Skin epidermis (tissue), 12 donors: Measurements from ENCODE around the gene PTPRN2.
"Not testable (repeated sequence)": the region's sequence is repeated elsewhere in the genome, so short reads cannot be mapped to it uniquely, and the experiment has no call there.

Experiments
- H3K27ac ChIP-seq, 21 experiments: fragments of 200-600 bp; sonication (generic) in 11 of 21; one replicate each; pipeline ENCODE4 v1.5.0; 2020; ENCODE audit warnings: mild to moderate bottlenecking in 3 of 21, inconsistent platforms in 2 of 21, moderate library complexity in 2 of 21
- H3K4me3 ChIP-seq, 7 experiments: fragments of 200-600 bp; sonication (generic) in 2 of 7; one replicate each; pipeline ENCODE4 v1.5.0; 2020; ENCODE audit warnings: inconsistent platforms in 2 of 7, mild to moderate bottlenecking in 2 of 7, moderate library complexity in 1 of 7

The PTPRN2 gene

DNA sequence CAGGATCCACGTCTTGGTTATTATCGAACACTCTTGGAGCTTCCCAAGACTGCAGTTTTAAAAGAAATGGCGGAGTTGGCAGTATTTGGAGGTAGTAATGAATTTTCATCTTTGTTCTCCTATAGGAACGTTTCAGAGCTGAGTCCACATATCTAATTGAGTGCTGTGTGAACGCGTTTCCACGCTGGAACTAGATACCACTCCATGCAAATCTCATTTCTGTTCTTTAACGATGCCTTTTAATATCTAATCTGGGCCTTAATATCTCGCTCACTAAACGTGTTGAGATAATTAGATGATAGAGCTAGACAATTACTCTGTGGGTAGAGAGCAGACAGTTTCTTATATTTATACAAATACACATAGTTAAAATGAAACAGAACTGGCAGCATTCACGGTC, 727.2 kb downstream of the PTPRN2 start:
- no peak overlapping the region for H3K27ac ChIP-seq

DNA sequence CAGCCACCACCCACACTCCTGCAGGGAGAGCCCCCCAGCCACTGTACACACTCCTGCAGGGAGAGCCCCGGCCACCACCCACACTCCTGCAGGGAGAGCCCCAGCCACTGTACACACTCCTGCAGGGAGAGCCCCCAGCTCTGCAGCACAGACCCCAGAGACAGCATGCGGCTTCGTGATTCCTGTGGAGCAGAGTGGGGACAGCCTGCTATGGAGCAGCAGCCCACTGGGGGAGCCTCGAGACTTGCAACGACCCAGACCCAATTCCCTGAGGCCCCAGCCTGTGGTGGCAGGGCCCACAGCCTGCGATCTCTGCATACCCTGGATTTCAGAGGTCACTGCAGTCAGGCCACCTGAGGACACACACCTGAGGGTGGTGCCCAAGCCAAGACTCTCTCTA, 727.7 kb downstream of the PTPRN2 start:
- no peak overlapping the region for H3K4me3 ChIP-seq
- H3K27ac ChIP-seq, result no peak overlapping the region

More for the DNA sequence above, 727.2 kb downstream of the PTPRN2 start:
- H3K4me3 ChIP-seq, result no peak overlapping the region

DNA sequence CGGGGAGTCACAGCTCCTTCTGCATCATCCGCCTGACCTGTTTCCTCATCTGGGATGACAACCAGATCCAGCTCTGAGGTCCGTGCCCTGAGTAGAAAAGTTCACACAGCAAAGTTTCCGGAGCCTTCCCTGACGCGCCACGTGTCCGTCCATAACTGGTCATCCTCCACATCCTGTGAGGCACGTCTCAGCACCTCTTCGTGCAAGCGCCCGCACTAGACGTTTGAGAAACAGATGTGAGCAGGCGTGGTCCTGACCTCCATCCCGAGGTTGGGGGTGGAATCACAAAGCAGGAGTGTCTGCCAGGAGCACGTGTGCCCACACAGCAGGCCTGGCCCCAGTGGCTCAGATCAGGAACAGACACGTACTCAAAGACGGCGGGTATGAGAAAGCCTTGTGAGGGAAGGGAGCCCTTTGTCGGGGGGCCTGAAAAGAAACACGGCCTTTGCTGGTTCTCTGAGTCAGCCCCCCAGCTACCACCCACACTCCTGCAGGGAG, 730.0 kb downstream of the PTPRN2 start:
- no peak overlapping the region for H3K4me3 ChIP-seq
- peak overlapping the region in 1 of 21 experiments; percentile 30 for H3K27ac ChIP-seq

DNA sequence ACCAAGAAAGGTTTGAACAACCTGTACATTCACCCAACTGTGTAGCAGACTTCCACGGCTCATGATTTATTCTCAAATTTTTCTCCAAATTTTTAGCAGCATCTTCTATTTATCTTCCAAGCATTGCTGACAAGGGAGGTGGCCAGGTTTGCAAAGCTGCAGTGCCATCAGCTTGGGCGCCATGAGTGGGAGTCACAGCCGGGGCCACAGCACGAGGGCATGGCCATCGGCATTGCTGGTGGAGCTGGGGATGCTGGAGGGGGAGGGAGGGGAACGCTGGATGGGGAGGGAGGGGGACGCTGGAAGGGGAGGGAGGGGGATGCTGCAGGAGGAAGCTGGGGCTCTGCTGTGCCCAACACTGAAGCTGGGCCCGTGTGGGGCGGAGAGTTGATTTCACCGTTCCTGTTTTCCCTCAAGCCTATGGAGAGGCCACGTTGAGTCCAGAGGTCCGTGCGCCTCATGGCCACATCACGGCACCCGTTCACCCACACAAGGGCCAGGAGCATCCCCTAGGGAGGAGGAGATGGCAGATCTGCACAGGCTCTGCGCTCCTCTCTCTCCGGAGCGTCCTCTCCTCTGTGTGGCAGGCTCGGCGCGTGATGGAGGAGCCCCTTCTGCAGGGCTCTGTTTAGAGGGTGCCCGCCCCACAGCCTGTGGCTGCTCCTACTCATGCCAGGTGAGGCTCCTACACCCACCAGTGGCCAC, 730.6 kb downstream of the PTPRN2 start:
- Histone ChIP-seq H3K27ac (peak overlapping the region in 1 of 21 experiments; percentile 30), H3K4me3 (no peak overlapping the region)

DNA sequence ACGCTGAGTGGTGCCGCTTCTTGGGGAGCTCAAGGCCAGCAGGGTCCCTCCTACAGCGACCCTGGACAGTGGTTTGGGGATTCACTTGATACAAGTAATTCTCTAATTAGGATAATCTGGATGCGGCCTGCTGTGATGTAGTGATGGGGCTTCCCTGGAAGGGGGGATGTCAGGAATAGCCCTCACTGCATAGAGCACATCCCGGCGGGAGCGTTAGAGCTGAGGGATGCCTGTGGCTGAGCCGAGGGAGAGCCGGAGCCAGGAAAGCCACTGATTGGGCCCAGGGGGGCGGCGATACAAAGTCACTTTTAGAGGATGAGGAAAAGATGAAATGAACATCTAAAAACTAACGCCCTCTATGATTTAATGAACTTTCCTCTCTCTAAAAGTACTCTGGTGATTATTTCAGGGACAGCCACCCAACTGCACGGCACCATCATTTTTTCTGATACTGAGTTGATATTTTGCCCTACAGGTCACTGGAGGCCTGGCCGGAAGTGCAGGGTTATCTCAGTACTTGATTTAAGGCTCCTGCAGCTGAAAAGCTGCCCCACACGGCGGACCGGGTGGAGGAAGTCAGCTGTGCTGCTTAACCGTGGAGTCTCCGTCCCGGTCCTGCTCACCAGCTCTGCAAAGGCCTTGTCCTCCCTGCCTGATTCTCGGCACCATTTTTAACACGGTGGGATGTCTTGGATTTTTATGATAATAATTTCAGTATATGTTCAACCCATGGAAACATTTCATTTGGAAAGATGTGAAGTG, 732.0 kb downstream of the PTPRN2 start:
- Histone ChIP-seq H3K27ac (no peak overlapping the region), H3K4me3 (no peak overlapping the region)

DNA sequence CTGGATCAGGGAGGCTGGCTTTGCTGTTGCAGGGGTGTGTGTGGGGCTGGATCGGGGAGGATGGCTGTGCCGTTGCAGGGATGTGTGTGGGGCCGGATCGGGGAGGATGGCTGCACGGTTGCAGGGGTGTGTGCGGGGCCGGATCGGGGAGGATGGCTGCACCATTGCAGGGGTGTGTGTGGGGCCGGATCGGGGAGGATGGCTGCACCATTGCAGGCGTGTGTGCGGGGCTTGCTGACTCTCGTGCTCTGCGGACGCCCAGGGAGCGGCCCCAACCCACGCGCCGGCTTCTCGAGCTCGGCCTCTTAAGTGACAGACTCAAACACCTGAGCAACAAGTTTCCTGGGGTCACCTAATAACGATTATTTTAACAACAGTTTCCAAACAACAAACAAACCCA, 732.6 kb downstream of the PTPRN2 start:
- H3K27ac ChIP-seq, result peak overlapping the region in 2 of 21 experiments; percentile 4 to 10
- H3K4me3 ChIP-seq, result no peak overlapping the region

DNA sequence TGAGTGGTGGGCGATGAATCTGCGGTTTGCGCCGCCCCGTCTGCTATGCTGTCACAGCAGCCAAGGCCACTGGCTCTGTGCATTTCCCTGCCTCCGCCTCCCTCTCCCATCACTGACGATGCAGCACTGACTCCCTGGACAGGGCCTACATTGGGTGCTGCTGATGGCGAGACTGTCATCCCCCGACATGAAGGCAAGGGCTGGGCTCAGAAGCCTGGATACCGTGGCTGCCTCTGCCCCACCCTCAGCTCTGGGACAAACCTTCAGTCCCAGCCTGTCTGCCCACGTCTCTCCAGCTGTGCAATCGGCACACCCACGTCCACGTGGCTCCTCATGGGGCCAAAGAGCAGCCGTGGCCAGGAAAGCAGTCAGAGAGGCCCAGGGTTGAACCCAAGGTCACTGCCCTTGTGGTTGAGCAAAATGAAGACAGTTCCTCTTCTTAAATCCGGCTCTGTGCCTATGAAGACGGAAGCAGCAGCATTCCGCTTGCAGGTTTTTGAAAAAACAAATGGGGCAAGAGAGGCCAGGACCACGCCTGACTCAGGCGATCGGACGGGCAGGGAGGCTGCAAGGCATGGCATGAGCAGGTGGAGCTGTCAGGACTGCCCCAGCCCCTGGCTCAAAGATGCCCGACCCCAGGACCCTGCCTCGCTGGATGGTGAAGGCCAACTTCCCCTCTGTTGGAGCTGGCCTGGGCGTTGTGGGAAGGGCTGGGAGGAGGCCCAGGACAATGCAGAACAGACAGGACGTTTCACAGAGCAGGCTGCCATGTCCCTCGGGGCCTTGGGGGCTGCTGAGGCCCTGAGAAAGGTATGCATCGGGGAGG, 733.3 kb downstream of the PTPRN2 start:
- peak overlapping the region in 2 of 21 experiments; percentile 10 to 29 for H3K27ac ChIP-seq
- H3K4me3 ChIP-seq, result no peak overlapping the region

DNA sequence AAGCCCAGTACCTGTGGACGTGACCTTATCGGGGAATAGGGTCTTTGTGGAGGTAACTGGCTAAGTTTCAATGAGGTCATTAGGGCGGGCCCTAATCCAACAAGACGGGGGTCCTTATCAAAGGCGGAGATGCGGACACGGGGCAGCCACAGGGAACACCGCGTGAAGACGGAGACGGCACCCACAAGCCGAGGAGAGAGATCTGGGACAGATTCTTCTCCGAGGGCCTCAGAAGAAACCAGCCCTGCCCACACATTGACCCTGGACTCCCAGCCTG, 733.9 kb downstream of the PTPRN2 start:
- Histone ChIP-seq H3K4me3 (no peak overlapping the region), H3K27ac (peak overlapping the region in 1 of 21 experiments; percentile 29)

DNA sequence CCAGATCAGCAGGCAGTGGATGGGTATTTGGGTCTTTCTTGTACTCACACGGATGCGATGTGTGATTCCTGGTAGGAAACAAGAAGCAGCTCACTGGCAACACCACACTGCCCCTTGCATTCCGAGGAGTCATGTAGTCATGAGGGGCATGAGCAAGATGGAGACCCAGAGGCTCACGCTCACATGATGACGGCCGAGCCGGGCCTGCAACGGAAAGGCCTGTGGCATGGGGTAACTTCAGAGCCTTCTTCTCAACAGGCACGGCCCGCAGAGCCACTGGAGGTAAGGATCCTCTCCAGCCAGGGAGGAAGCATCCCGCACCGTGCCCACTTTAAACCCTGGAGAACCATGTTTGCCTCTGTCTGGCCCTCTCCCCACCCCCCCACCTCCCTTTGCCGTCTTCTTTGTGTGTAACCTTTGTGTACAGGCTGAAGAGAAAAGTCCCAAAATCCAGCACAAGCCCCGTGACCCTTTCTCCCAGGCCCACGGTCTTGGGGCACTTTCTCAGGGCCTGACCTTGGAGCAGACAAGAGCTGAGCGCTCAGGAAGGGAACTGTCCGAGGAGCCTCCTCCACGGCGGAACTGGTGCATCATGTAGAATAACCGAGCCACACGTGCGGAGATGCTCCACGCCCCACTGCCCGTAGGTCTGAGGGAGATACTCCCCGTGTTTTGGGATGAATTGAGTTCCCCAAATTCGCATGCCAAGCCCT, 734.4 kb downstream of the PTPRN2 start:
- Histone ChIP-seq H3K27ac (peak overlapping the region in 1 of 21 experiments; percentile 29), H3K4me3 (no peak overlapping the region)

DNA sequence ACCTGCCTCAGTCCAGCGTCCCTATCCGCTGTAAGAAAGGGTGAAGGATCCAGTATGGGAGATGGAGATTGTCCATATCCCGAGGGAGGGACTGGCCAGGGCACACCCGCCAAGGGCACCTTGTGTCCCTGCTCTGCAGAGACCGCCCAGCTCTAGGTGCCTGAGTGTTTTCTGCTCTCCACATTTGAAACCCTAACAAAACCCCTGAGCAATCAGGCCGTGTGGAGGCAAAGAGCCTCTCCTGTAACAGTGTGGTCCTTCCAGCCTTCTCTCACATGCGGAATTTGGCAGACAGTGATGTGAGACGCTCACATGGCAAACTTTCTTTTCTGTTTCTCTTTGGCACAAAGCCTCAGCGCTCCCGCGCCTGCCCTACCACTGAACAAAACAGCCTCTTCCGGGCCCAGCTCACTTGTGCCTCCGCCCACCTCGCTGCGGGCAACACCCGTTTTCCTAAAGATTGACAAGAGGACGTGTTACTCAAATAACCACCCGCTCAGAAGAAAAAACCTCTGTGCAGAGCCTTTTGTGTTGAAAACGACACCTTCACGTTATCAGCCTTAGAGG, 736.0 kb downstream of the PTPRN2 start:
- H3K27ac ChIP-seq, result peak overlapping the region in 6 of 21 experiments; percentile 30 to 67 (median 49)
- H3K4me3 ChIP-seq, result peak overlapping the region in 1 of 7 experiments; percentile 12

DNA sequence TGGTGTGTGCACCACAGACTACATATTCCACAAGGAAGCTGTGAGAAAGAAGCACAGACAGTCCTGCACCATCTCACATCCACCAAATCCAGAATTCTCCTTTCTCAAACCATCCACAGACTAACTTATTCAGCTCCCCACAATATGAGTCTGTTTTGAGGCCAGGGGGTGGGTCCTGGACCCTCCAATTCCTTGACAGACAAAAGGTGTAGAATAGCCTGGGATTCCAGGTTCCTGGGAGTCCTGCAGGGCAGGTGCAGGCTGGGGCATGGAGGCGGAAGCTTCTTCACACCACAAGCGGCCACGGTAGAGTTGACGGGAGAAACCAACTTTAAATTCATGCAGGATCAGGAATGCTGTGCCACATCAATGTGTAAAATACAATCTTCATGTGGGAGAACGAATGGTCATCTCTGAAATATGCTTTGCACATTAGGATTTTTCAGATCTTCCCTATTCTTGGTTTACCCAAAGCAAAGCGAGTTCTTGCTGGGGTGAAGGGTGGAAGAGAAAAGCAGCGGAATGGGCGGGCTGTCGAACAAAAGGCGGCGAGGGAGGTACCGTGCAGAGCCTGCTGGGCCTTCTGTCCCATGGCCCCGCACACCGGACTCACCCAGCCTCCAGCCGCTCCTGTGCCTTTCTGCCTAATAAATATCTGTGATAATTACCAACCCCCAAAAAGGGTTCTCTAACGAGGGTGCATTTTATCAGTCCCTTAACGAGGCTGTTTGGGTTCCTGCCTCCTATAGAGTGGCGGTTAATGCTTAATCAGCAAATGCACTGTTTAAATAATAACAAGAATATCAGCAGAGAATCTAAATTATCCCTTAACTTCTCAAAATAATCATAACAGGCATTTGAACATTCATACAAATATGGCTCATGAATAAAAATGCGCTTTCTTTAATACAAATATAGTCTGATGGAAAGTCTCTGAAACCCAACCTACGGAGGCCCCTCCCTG, 736.9 kb downstream of the PTPRN2 start:
- Histone ChIP-seq H3K4me3 (no peak overlapping the region), H3K27ac (peak overlapping the region in 3 of 21 experiments; percentile 32 to 63 (median 58))

DNA sequence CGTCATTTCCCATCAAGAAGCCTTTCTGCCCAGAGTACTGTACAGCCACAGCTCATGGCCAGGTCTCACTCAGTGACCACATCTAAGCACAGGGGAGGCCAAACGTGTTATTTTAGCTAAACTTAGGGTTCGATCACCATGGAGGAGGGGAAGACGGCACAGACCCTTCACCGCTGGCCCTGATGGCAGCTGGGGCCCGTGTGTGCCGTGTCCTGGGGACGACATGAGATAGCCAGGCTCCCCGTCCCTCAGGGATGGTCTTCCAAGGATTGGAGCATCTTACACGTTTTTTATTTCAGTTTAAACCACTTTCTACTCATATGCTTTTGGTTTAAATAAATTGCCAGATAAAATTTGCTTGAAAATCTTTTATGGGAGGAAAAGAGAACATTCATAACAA, 737.9 kb downstream of the PTPRN2 start:
- H3K4me3 ChIP-seq, result no peak overlapping the region
- H3K27ac ChIP-seq, result no peak overlapping the region

DNA sequence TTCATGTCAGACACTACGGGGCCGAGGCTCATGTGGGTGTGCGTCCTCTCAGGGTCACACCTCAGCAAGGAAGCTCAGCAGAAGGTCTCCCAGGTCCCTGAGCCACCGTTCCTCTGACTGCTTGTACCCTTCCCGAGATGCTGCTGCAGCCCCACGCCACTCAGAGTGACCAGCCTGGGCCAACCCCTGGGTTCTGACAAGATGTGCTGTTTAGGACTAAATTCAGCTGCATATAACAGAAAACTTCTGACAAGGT, 738.4 kb downstream of the PTPRN2 start:
- no peak overlapping the region for H3K4me3 ChIP-seq

DNA sequence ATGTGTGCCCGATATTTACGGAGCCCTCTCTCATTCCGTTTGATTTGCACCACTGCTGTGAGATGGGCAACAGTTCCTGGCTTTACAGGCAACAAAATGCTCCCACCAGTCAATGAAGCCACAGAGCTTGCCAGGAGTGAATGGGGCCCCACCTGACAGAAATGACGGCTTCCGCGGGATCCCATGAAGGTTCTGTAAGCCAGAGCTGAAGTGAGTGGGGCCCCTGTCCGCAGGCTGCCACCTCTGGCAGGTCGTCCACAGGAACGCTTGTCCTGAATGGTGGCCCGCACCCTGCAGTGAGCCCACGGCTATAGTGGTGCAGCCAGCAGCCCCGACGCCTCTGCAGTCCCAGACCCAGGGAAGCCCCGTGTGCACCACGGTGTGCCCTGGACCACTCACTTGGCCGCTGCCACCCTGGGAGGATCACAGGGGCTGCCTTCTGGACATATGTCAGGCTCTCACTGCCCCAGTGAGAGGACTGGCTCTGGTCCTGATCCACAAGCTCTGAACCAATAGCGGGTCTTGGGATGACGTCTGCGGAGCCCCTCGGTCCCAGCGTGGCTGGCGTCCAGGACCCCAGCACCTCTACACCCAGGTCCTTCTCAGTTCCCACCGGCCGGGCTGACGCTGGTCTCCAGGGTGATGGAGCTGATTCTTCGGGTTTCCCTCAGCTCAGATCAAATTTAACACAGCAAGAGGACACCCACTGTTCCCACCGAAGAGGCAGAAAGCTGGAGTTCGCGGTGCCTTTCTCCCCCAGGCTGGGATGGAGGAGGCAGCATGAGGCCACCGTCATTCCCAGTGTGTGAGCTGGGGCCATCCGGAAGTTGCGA, 738.9 kb downstream of the PTPRN2 start:
- H3K27ac ChIP-seq, result no peak overlapping the region
- no peak overlapping the region for H3K4me3 ChIP-seq

More for the DNA sequence above, 738.4 kb downstream of the PTPRN2 start:
- H3K27ac ChIP-seq, result no peak overlapping the region

DNA sequence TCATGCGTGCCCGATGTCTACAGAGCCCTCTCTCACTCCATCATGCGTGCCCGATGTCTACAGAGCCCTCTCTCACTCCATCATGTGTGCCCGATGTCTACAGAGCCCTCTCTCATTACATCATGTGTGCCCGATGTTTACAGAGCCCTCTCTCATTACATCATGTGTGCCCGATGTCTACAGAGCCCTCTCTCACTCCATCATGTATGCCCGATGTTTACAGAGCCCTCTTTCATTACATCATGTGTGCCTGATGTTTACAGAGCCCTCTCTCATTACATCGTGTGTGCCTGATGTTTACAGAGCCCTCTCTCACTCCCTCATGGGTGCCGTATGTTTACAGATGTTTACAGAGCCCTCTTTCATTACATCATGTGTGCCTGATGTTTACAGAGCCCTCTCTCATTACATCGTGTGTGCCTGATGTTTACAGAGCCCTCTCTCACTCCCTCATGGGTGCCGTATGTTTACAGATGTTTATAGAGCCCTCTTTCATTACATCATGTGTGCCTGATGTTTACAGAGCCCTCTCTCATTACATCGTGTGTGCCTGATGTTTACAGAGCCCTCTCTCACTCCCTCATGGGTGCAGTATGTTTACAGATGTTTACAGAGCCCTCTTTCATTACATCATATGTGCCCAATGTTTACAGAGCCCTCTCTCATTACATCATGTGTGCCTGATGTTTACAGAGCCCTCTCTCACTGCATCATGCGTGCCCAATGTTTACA, 739.7 kb downstream of the PTPRN2 start:
- H3K27ac ChIP-seq, H3K4me3 ChIP-seq: not testable (repeated sequence)

DNA sequence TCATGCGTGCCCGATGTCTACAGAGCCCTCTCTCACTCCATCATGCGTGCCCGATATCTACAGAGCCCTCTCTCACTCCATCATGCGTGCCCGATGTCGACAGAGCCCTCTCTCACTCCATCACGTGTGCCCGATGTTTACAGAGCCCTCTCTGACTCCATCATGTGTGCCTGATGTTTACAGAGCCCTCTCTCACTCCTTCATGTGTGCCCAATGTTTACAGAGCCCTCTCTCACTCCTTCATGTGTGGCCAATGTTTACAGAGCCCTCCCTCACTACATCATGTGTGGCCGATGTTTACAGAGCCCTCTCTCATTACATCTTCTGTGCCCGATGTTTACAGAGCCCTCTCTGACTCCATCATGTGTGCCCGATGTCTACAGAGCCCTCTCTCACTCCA, 740.9 kb downstream of the PTPRN2 start:
- not testable (repeated sequence) for H3K27ac ChIP-seq, H3K4me3 ChIP-seq

DNA sequence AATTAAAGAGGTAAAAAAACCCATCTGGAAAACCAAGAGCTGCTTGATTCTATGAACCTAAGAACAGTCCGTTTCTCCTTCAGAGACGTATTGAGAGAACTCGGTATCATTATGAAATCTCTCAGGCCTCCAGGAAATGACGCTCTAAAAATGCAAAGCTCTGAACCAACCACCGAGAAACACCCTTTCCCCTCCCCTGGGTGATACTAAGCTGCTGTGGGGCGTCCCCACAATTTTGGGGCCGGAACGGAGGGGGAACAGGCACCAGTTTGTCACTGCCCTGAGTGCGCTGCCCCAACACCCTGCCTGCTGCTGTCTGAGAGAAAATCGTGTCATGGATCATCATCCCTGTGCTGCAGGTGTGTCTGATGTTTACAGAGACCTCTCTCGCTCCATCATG, 741.4 kb downstream of the PTPRN2 start:
- H3K27ac ChIP-seq, result no peak overlapping the region
- no peak overlapping the region for H3K4me3 ChIP-seq
